K562 (cell line): ENCODE measurements around the gene GET3. TPM values are rescaled to one million over a fixed set of nuclear protein-coding genes. Genes with fewer than 3 reads are reported as not detected.

Source experiments
- C11orf30 ChIP-seq: fragments of 450-650 bp; IDR thresholded peaks from 2 replicates; pipeline ENCODE4 v1.6.1; 2016; ENCODE audit warnings: low read depth, mild to moderate bottlenecking
- CBFB ChIP-seq: sonication (generic); formaldehyde crosslinking; IDR thresholded peaks from 2 replicates; pipeline ENCODE4 v1.4.0; 2020; ENCODE audit warnings: mild to moderate bottlenecking, missing genetic modification reagents
- CREB5 ChIP-seq: fragments of 250-450 bp; sonication (Bioruptor Pico); IDR thresholded peaks from 2 replicates; pipeline ENCODE4 v1.5.0; 2020; ENCODE audit warnings: mild to moderate bottlenecking
- DMBX1 ChIP-seq: fragments of 250-450 bp; sonication (Bioruptor Pico); IDR thresholded peaks from 2 replicates; pipeline ENCODE4 v1.8.0; 2022; ENCODE audit warnings: inconsistent platforms, mild to moderate bottlenecking, moderate library complexity, borderline replicate concordance
- FOXK2 ChIP-seq, 2 experiments: fragments of 450-650 bp; IDR thresholded peaks in 1 of 2; conservative IDR thresholded peaks in 1 of 2; 2 replicates each; pipeline ENCODE4 v1.6.1; 2016; ENCODE audit warnings: low read depth in 2 of 2, mild to moderate bottlenecking in 1 of 2
- GTF2E2 ChIP-seq: fragments of 200-800 bp; sonication (Bioruptor generic); IDR thresholded peaks from 2 replicates; pipeline ENCODE4 v1.6.1; 2016; ENCODE audit warnings: missing genetic modification characterization, missing compliant biosample characterization
- KAT2B ChIP-seq: IDR thresholded peaks from one replicate; pipeline ENCODE4 v1.6.1; 2012; ENCODE audit warnings: low read depth, mild to moderate bottlenecking, control low read depth, inconsistent platforms, low read length, moderate library complexity
- MAZ ChIP-seq, 2 experiments: fragments of 450-650 bp in 1 of 2; sonication (generic) in 1 of 2; formaldehyde crosslinking; IDR thresholded peaks in 1 of 2; conservative IDR thresholded peaks in 1 of 2; 2 replicates each; pipeline versions ENCODE4 v1.4.0 to v1.5.0; 2020; ENCODE audit warnings: mild to moderate bottlenecking in 1 of 2, missing genetic modification reagents in 1 of 2
- PBX2 ChIP-seq, 2 experiments: IDR thresholded peaks in 1 of 2; conservative IDR thresholded peaks in 1 of 2; 2 replicates each; pipeline ENCODE4 v1.6.1; 2016; ENCODE audit warnings: low read depth in 2 of 2, mild to moderate bottlenecking in 1 of 2, missing compliant biosample characterization in 1 of 2, missing genetic modification characterization in 1 of 2, moderate library complexity in 1 of 2
- POLR2AphosphoS5 ChIP-seq: IDR thresholded peaks from 2 replicates; pipeline ENCODE4 v1.6.1; 2011; ENCODE audit warnings: mild to moderate bottlenecking, low read depth, low read length, moderate library complexity; ENCODE audit not compliant: control insufficient read depth, insufficient read depth
- SRSF9 ChIP-seq: fragments of 200-400 bp; formaldehyde crosslinking; IDR thresholded peaks from 2 replicates; pipeline ENCODE4 v1.6.1; 2017; ENCODE audit warnings: low read depth, low read length, borderline replicate concordance
- STAT6 ChIP-seq: sonication (generic); formaldehyde crosslinking; IDR thresholded peaks from 2 replicates; pipeline ENCODE4 v1.8.1; 2023; ENCODE audit warnings: mild to moderate bottlenecking, missing genetic modification reagents
- TAF1 ChIP-seq: IDR thresholded peaks from 2 replicates; pipeline ENCODE4 v1.6.1; 2011; ENCODE audit warnings: mild to moderate bottlenecking, low read length, moderate library complexity; ENCODE audit not compliant: insufficient read depth, control insufficient read depth, severe bottlenecking; ENCODE audit errors: extremely low read depth
- ZNF124 ChIP-seq: sonication (generic); formaldehyde crosslinking; IDR thresholded peaks from 2 replicates; pipeline ENCODE4 v1.8.1; 2022; ENCODE audit warnings: missing genetic modification reagents
- ZNF134 ChIP-seq: fragments of 250-450 bp; sonication (Bioruptor Pico); conservative IDR thresholded peaks from 2 replicates; pipeline ENCODE4 v1.4.0; 2020
- ZNF253 ChIP-seq: fragments of 250-450 bp; sonication (Bioruptor Pico); conservative IDR thresholded peaks from 2 replicates; pipeline ENCODE4 v1.6.1; 2021; ENCODE audit warnings: mild to moderate bottlenecking
- ZNF511 ChIP-seq: sonication (generic); formaldehyde crosslinking; IDR thresholded peaks from 2 replicates; pipeline ENCODE4 v1.8.0; 2022; ENCODE audit warnings: mild to moderate bottlenecking, missing genetic modification reagents
- ZNF696 ChIP-seq: fragments of 250-450 bp; sonication (Bioruptor Pico); conservative IDR thresholded peaks from 2 replicates; pipeline ENCODE4 v1.4.0; 2020; ENCODE audit warnings: mild to moderate bottlenecking, moderate library complexity
- polyA plus RNA-seq, 8 experiments: library from polyadenylated mRNA; depleted of rRNA in 4 of 8; stranded (reverse) in 5 of 8; unstranded in 3 of 8; fragments of >200 nt; fragmentation: Nextera tagmentation in 2 of 8; fragmentation: Illumina TruSeq in 1 of 8; extraction: Ambion mirVana in 2 of 8; extraction: Trizol in 1 of 8; gene quantifications; 2 replicates each; pipeline versions ENCODE4 v1.2.1 to v1.2.3, GENCODE V29; 2011 to 2014; ENCODE audit warnings: inconsistent platforms in 1 of 8, missing spikeins in 1 of 8
- total RNA-seq, 7 experiments: library from RNA; depleted of rRNA in 6 of 7; stranded (reverse); fragments of >200 nt in 6 of 7; fragmentation: Illumina TruSeq in 2 of 7; extraction: Trizol in 2 of 7; gene quantifications; 2 replicates each; pipeline versions ENCODE4 v1.2.1 to v1.2.3, GENCODE V29; 2011 to 2021; ENCODE audit warnings: low replicate concordance in 1 of 7

Gene GET3
- total and polyA plus RNA-seq, 9 of the 15 experiments (the other 6 are each of a cell fraction or from before 2014, with no cell fraction given): 8.3 to 83.5 (median 51.8) TPM

GRCh38 chr19:12796146-12797071 lies 59.1 kb downstream of the GET3 start (continued):
- TF ChIP-seq C11orf30: no peak
- TF ChIP-seq CREB5: no peak
- TF ChIP-seq GTF2E2 (tag): no peak
- no peak for TF ChIP-seq CBFB (CRISPR knock-in tag)
- TF ChIP-seq ZNF124 (CRISPR knock-in tag): no peak
- TF ChIP-seq STAT6 (CRISPR knock-in tag): no peak
- TF ChIP-seq TAF1: no peak
- peak; percentile 40; the same call in 1 of the 2 replicates for TF ChIP-seq DMBX1 (CRISPR knock-in tag)
- TF ChIP-seq MAZ (CRISPR knock-in tag; conservative IDR thresholded peaks at IDR 0.05 in 1 of 2, IDR thresholded peaks at IDR 0.05 in 1 of 2): peak; percentile 65 to 74; a peak in 3 of 4 replicates
- peak; percentile 21; the same call in 1 of the 2 replicates for TF ChIP-seq POLR2AphosphoS5
- no peak for TF ChIP-seq SRSF9
- TF ChIP-seq ZNF134 (CRISPR knock-in tag): 0 out of 2 replicates have a peak, but pooled peaks have one; percentile 47
- 0 out of 2 replicates have a peak, but pooled peaks have one; percentile 29 for TF ChIP-seq ZNF511 (CRISPR knock-in tag)
- no peak for TF ChIP-seq FOXK2 (conservative IDR thresholded peaks at IDR 0.05 in 1 of 2, IDR thresholded peaks at IDR 0.05 in 1 of 2; ENCODE audit: low read depth in 2 of 2)
- 0 out of 2 replicates have a peak, but pooled peaks have one; percentile 30 for TF ChIP-seq ZNF696 (CRISPR knock-in tag)
- no peak for TF ChIP-seq KAT2B
- no peak for TF ChIP-seq ZNF253 (CRISPR knock-in tag)
- no peak for TF ChIP-seq PBX2 (CRISPR knock-in tag; IDR thresholded peaks at IDR 0.05; ENCODE audit: low read depth)
- TF ChIP-seq PBX2 (tag; conservative IDR thresholded peaks at IDR 0.05; ENCODE audit: low read depth): no peak
